ENCODE measurements around the gene MEF2A.

Gene MEF2A

GRCh38 chr15:99645543-99645935 lies 79.8 kb downstream of the MEF2A start:
- no peak for TF ChIP-seq EZH2phosphoT487 (IDR thresholded peaks at IDR 0.05; ENCODE audit: low read length)
- no peak for TF ChIP-seq CTCF (IDR thresholded peaks at IDR 0.05; ENCODE audit: low read length)
- no peak for TF ChIP-seq EZH2 (optimal IDR thresholded peaks at IDR 0.05; ENCODE audit: low read depth, low read length)
- Histone ChIP-seq H2AFZ (ENCODE audit: low read length) (no peak overlapping the region), H4K20me1 (ENCODE audit: insufficient read depth, low read length) (no peaks in the 10 kb centered on the region), H3K9me3 (replicated peaks; ENCODE audit: insufficient read depth, low read length) (no peaks in the 10 kb centered on the region), H3K4me1 (ENCODE audit: low read length) (no peaks in the 10 kb centered on the region), H3K9me2 (replicated peaks; ENCODE audit: insufficient read depth, low read length) (no peaks in the 10 kb centered on the region), H3K79me2 (ENCODE audit: low read length) (peaks cover 4% of the 10 kb centered on the region; the same call in 1 of the 2 replicates), H3K27me3 (replicated peaks; ENCODE audit: insufficient read depth, low read length) (no peaks in the 10 kb centered on the region), H3F3A (ENCODE audit: insufficient read depth, low read length) (no peaks in the 10 kb centered on the region), H3K9ac (ENCODE audit: low read length) (no peak overlapping the region), H3K36me3 (replicated peaks; ENCODE audit: insufficient read depth, low read length) (no peaks in the 10 kb centered on the region; the same call in 1 of the 2 replicates), H3K27ac (ENCODE audit: low read length) (no peak overlapping the region), H3K4me2 (ENCODE audit: low read depth, low read length) (no peak overlapping the region), H3K4me3 (ENCODE audit: low read length) (no peak overlapping the region)
- DNase-seq: no peak

- no peak overlapping the region for H3K4me2 ChIP-seq (ENCODE audit: low read depth, low read length)
- no peaks in the 10 kb centered on the region for H3K9me2 ChIP-seq (replicated peaks; ENCODE audit: insufficient read depth, low read length)
- H3K4me3 ChIP-seq (ENCODE audit: low read length): no peak overlapping the region
- H2AFZ ChIP-seq (ENCODE audit: low read length): no peak overlapping the region
- no peaks in the 10 kb centered on the region for H3K4me1 ChIP-seq (ENCODE audit: low read length)
- no peak overlapping the region for H3K27ac ChIP-seq (ENCODE audit: low read length)
- no peak for DNase-seq
- H3K79me2 ChIP-seq (ENCODE audit: low read length): peaks cover 4% of the 10 kb centered on the region; the same call in 1 of the 2 replicates
- H3F3A ChIP-seq (ENCODE audit: insufficient read depth, low read length): no peaks in the 10 kb centered on the region
- H3K36me3 ChIP-seq (replicated peaks; ENCODE audit: insufficient read depth, low read length): no peaks in the 10 kb centered on the region; the same call in 1 of the 2 replicates
- TF ChIP-seq EZH2phosphoT487 (IDR thresholded peaks at IDR 0.05; ENCODE audit: low read length): no peak
- no peak for TF ChIP-seq CTCF (IDR thresholded peaks at IDR 0.05; ENCODE audit: low read length)
- TF ChIP-seq EZH2 (optimal IDR thresholded peaks at IDR 0.05; ENCODE audit: low read depth, low read length): no peak
- H4K20me1 ChIP-seq (ENCODE audit: insufficient read depth, low read length): no peaks in the 10 kb centered on the region
- no peak overlapping the region for H3K9ac ChIP-seq (ENCODE audit: low read length)
- no peaks in the 10 kb centered on the region for H3K9me3 ChIP-seq (replicated peaks; ENCODE audit: insufficient read depth, low read length)
- H3K27me3 ChIP-seq (replicated peaks; ENCODE audit: insufficient read depth, low read length): no peaks in the 10 kb centered on the region
Measured at GRCh38 chr15:99645951-99646350, 80.2 kb downstream of the MEF2A start.

- no peak for TF ChIP-seq EZH2phosphoT487 (IDR thresholded peaks at IDR 0.05; ENCODE audit: low read length)
- TF ChIP-seq CTCF (IDR thresholded peaks at IDR 0.05; ENCODE audit: low read length): no peak
- no peak for TF ChIP-seq EZH2 (optimal IDR thresholded peaks at IDR 0.05; ENCODE audit: low read depth, low read length)
- Histone ChIP-seq H3K27me3 (replicated peaks; ENCODE audit: insufficient read depth, low read length) (no peaks in the 10 kb centered on the region), H3K36me3 (replicated peaks; ENCODE audit: insufficient read depth, low read length) (no peaks in the 10 kb centered on the region; the same call in 1 of the 2 replicates), H3F3A (ENCODE audit: insufficient read depth, low read length) (no peaks in the 10 kb centered on the region), H3K4me3 (ENCODE audit: low read length) (no peak overlapping the region), H3K9ac (ENCODE audit: low read length) (no peak overlapping the region), H3K4me1 (ENCODE audit: low read length) (no peaks in the 10 kb centered on the region), H3K79me2 (ENCODE audit: low read length) (no peaks in the 10 kb centered on the region), H3K4me2 (ENCODE audit: low read depth, low read length) (no peak overlapping the region), H3K9me3 (replicated peaks; ENCODE audit: insufficient read depth, low read length) (no peaks in the 10 kb centered on the region), H4K20me1 (ENCODE audit: insufficient read depth, low read length) (no peaks in the 10 kb centered on the region), H2AFZ (ENCODE audit: low read length) (no peak overlapping the region), H3K9me2 (replicated peaks; ENCODE audit: insufficient read depth, low read length) (no peaks in the 10 kb centered on the region), H3K27ac (ENCODE audit: low read length) (no peak overlapping the region)
- DNase-seq: no peak
Measured at GRCh38 chr15:99651023-99651807, 85.4 kb downstream of the MEF2A start.
